ENCODE results near the gene ADAMTS17.

ADAMTS17 gene

DNA sequence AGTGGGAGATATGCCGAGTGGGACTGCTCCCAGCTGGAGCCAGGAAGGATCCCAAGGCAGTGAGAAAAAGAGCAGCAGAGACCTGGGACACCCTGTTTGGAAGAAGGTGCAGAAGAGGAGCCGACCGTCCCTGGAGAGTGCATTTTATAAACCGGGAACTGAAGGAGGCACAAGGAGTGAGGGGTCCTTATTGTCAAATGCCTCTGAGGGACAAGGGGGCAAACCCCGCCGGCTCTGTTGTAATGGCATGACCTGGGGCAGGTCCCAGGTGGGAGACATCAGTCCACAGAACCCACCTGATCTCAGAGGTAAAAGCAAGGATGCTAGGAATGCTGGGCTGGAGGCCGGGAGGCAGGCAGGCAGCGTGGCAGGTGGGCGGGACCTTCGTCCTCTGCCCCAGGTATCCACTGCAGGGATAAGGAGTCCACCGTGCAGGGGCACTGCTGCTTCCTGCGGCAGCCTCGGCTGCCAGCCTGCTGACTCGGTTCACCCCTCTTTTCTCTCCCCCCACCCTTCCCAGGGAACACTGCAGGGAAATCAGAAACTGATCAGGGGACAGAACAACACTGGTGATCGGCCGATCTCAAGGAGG lies 26.9 kb downstream of the ADAMTS17 start:
- POLR2A ChIA-PET, result no interaction called here
- DNase-seq (ENCODE audit: extremely low spot score), result no peak
- no peak for TF ChIP-seq CTCF (IDR thresholded peaks at IDR 0.05; ENCODE audit: control extremely low read depth, extremely low read depth, low read depth, missing control alignments)
- CTCF ChIA-PET, result no interaction called here

DNA sequence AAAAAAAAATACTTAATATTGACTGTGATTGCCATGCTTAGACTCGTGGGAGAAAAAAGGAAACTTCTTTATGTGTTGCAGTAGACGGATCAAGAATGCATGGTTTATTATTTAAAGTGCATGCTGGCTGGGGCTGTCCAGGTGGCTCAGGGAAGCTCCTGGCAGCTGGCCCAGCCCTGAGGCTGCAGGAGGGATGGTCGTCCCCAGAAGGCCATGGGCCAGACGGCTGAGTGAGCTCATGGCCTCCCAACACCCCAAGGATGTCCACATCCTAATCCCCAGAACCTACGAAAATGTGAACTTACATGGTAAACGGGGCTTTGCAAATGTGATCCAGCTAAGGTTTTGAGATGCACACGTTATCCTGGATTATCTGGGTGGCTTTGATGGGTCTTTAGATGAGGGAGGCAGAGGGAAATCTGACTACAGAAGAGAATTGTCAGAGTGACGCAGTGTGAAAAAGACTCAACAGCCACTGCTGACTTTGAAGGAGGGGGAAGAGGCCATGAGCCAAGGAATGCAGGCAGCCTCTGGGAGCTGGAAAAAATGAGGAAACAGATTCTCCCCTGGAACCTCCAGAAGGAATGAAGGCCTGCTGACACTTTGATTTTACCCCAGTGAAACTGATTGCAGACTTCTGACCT lies 29.8 kb downstream of the ADAMTS17 start:
- ChIA-PET POLR2A (no interaction called here), CTCF (no interaction called here)
- no peak for TF ChIP-seq CTCF (IDR thresholded peaks at IDR 0.05; ENCODE audit: control extremely low read depth, extremely low read depth, low read depth, missing control alignments)
- DNase-seq (ENCODE audit: extremely low spot score), result no peak

- ChIA-PET POLR2A (no interaction called here), CTCF (no interaction called here)
- no peak for DNase-seq (ENCODE audit: extremely low spot score)
- no peak for TF ChIP-seq CTCF (IDR thresholded peaks at IDR 0.05; ENCODE audit: control extremely low read depth, extremely low read depth, low read depth, missing control alignments)
Measured at GRCh38 chr15:100311154-100311625, 30.6 kb downstream of the ADAMTS17 start.

- no peak for TF ChIP-seq CTCF (IDR thresholded peaks at IDR 0.05; ENCODE audit: control extremely low read depth, extremely low read depth, low read depth, missing control alignments)
- ChIA-PET CTCF (no interaction called here), POLR2A (no interaction called here)
- no peak for DNase-seq (ENCODE audit: extremely low spot score)
Measured at GRCh38 chr15:100310513-100311153, 31.1 kb downstream of the ADAMTS17 start.

GRCh38 chr15:100310041-100310405 lies 31.8 kb downstream of the ADAMTS17 start:
- no peak for DNase-seq (ENCODE audit: extremely low spot score)
- CTCF ChIA-PET, result no interaction called here
- no peak for TF ChIP-seq CTCF (IDR thresholded peaks at IDR 0.05; ENCODE audit: control extremely low read depth, extremely low read depth, low read depth, missing control alignments)
- POLR2A ChIA-PET, result no interaction called here

GRCh38 chr15:100309109-100310040 lies 32.4 kb downstream of the ADAMTS17 start:
- CTCF ChIA-PET, result no interaction called here
- no peak for TF ChIP-seq CTCF (IDR thresholded peaks at IDR 0.05; ENCODE audit: control extremely low read depth, extremely low read depth, low read depth, missing control alignments)
- POLR2A ChIA-PET, result no interaction called here
- no peak for DNase-seq (ENCODE audit: extremely low spot score)

Data from GM10248 (cell line).